NCI-H526 (cell line): ENCODE results near the gene TWNK.
"Not testable (repeated sequence)": the region's sequence is repeated elsewhere in the genome, so short reads cannot be mapped to it uniquely, and the experiment has no call there.

Experiments
- DNase-seq, 2 experiments: peaks; one replicate each; lab custom pipeline; 2025; lab: John Stamatoyannopoulos, UW

The TWNK gene

GRCh38 chr10:100972904-100973535, 14.3 kb upstream of the TWNK start:
- DNase-seq = no peak

GRCh38 chr10:100975397-100975796, 11.9 kb upstream of the TWNK start:
- DNase-seq = not testable (repeated sequence)

- DNase-seq = no peak
These were observed 10.4 kb upstream of the TWNK start for GRCh38 chr10:100976906-100977305.

GRCh38 chr10:100977436-100977835, 9.9 kb upstream of the TWNK start:
- no peak for DNase-seq

GRCh38 chr10:100978121-100978900, 9.0 kb upstream of the TWNK start:
- no peak for DNase-seq

GRCh38 chr10:100978901-100979195, 8.5 kb upstream of the TWNK start:
- no peak for DNase-seq

GRCh38 chr10:100979791-100980272, 7.5 kb upstream of the TWNK start:
- DNase-seq = no peak

- DNase-seq = no peak
These were observed 7.0 kb upstream of the TWNK start for GRCh38 chr10:100980311-100980710.

GRCh38 chr10:100980711-100981110, 6.6 kb upstream of the TWNK start:
- no peak for DNase-seq

- DNase-seq = no peak
These were observed 6.1 kb upstream of the TWNK start for GRCh38 chr10:100981178-100981772.

GRCh38 chr10:100982916-100983830, 4.2 kb upstream of the TWNK start:
- DNase-seq = no peak

- DNase-seq = no peak
These were observed 3.3 kb upstream of the TWNK start for GRCh38 chr10:100983868-100984671.

GRCh38 chr10:100984672-100985177, 2.6 kb upstream of the TWNK start:
- no peak for DNase-seq

GRCh38 chr10:100985336-100985735, 2.0 kb upstream of the TWNK start:
- DNase-seq = no peak

- no peak for DNase-seq
These were observed 756 bp upstream of the TWNK start for GRCh38 chr10:100986623-100986951.

GRCh38 chr10:100987685-100988049, 324 bp downstream of the TWNK start:
- DNase-seq = no peak

GRCh38 chr10:100988166-100988565, 823 bp downstream of the TWNK start:
- DNase-seq = no peak

- DNase-seq = no peak
These were observed 1.7 kb downstream of the TWNK start for GRCh38 chr10:100989088-100989487.

GRCh38 chr10:100993986-100994708, 6.8 kb downstream of the TWNK start:
- peak in 1 of 2 experiments; percentile 7 for DNase-seq

- no peak for DNase-seq
These were observed 7.8 kb downstream of the TWNK start for GRCh38 chr10:100995181-100995580.
